Inflammatory macrophage treated with lipopolysaccharide for 1 hour (primary cell): ENCODE measurements around the gene NAPEPLD.
"Not testable (repeated sequence)": the region's sequence is repeated elsewhere in the genome, so short reads cannot be mapped to it uniquely, and the experiment has no call there.

Experiments used
- DNase-seq, 2 donors: peaks; one replicate each; pipeline ENCODE4 v3.0.0-alpha.2; 2020 to 2022

Gene NAPEPLD

GRCh38 chr7:103106005-103106702, 42.7 kb downstream of the NAPEPLD start:
- no peak for DNase-seq

- no peak for DNase-seq
These were observed 47.4 kb downstream of the NAPEPLD start for GRCh38 chr7:103101543-103101942.

- DNase-seq = no peak
These were observed 48.6 kb downstream of the NAPEPLD start for GRCh38 chr7:103100348-103100747.

GRCh38 chr7:103097041-103097440, 51.9 kb downstream of the NAPEPLD start:
- no peak for DNase-seq

GRCh38 chr7:103095558-103095957, 53.3 kb downstream of the NAPEPLD start:
- DNase-seq = not testable (repeated sequence)

GRCh38 chr7:103094102-103094501, 54.8 kb downstream of the NAPEPLD start:
- no peak for DNase-seq

GRCh38 chr7:103093429-103093828, 55.5 kb downstream of the NAPEPLD start:
- DNase-seq = no peak

GRCh38 chr7:103092321-103092720, 56.6 kb downstream of the NAPEPLD start:
- DNase-seq = not testable (repeated sequence)

- no peak for DNase-seq
These were observed 65.7 kb downstream of the NAPEPLD start for GRCh38 chr7:103083210-103083609.

- DNase-seq = no peak
These were observed 66.4 kb downstream of the NAPEPLD start for GRCh38 chr7:103082497-103082896.

- DNase-seq = no peak
These were observed 68.0 kb downstream of the NAPEPLD start for GRCh38 chr7:103080923-103081322.

GRCh38 chr7:103079836-103080235, 69.1 kb downstream of the NAPEPLD start:
- no peak for DNase-seq

- peak; percentile 33 to 49 for DNase-seq
These were observed 70.7 kb downstream of the NAPEPLD start for GRCh38 chr7:103078226-103078625.

GRCh38 chr7:103077318-103077717, 71.6 kb downstream of the NAPEPLD start:
- no peak for DNase-seq

- peak; percentile 35 to 41 for DNase-seq
These were observed 72.1 kb downstream of the NAPEPLD start for GRCh38 chr7:103076764-103077163.

GRCh38 chr7:103075337-103075918, 73.5 kb downstream of the NAPEPLD start:
- peak; percentile 50 to 64 for DNase-seq

- peak; percentile 81 to 95 for DNase-seq
These were observed 74.2 kb downstream of the NAPEPLD start, which contains the start of the genes ARMC10 and FBXL13 for GRCh38 chr7:103074519-103075336. Gene ARMC10, plus strand, starts transcription at chr7:103075140. Its CDS starts 133 bp downstream, at chr7:103075273. Gene FBXL13, minus strand, starts transcription at chr7:103074796.

- no peak for DNase-seq
These were observed 74.8 kb downstream of the NAPEPLD start for GRCh38 chr7:103073989-103074518.

- DNase-seq = no peak
These were observed 77.9 kb downstream of the NAPEPLD start for GRCh38 chr7:103071000-103071399.

GRCh38 chr7:103068414-103069403, 80.2 kb downstream of the NAPEPLD start:
- no peak for DNase-seq

GRCh38 chr7:103065667-103066066, 83.2 kb downstream of the NAPEPLD start:
- peak; percentile 16 to 41 for DNase-seq

GRCh38 chr7:103063895-103064294, 85.0 kb downstream of the NAPEPLD start:
- no peak for DNase-seq
